NK-92 (cell line): ENCODE measurements around the gene CALML4.
"Not testable (repeated sequence)": the region's sequence is repeated elsewhere in the genome, so short reads cannot be mapped to it uniquely, and the experiment has no call there.

ENCODE experiments used
- DNase-seq: peaks from one replicate; lab custom pipeline; 2025; ENCODE audit not compliant: unreplicated experiment; lab: John Stamatoyannopoulos, UW

Gene CALML4

GRCh38 chr15:68192804-68193486 lies 12.2 kb downstream of the CALML4 start:
- DNase-seq = no peak

- no peak for DNase-seq
Observed at GRCh38 chr15:68192117-68192516, 13.0 kb downstream of the CALML4 start.

- DNase-seq = no peak
Observed at GRCh38 chr15:68191555-68191954, 13.6 kb downstream of the CALML4 start.

GRCh38 chr15:68190048-68190447 lies 15.1 kb downstream of the CALML4 start:
- no peak for DNase-seq

GRCh38 chr15:68188647-68189046 lies 16.5 kb downstream of the CALML4 start:
- no peak for DNase-seq

GRCh38 chr15:68187559-68187958 lies 17.6 kb downstream of the CALML4 start:
- no peak for DNase-seq

- DNase-seq = no peak
Observed at GRCh38 chr15:68186671-68187397, 18.3 kb downstream of the CALML4 start.

- no peak for DNase-seq
Observed at GRCh38 chr15:68184616-68185480, 20.3 kb downstream of the CALML4 start.

GRCh38 chr15:68183616-68184315 lies 21.4 kb downstream of the CALML4 start:
- no peak for DNase-seq

- no peak for DNase-seq
Observed at GRCh38 chr15:68177742-68178141, 27.4 kb downstream of the CALML4 start.

- no peak for DNase-seq
Observed at GRCh38 chr15:68176601-68177000, 28.5 kb downstream of the CALML4 start.

GRCh38 chr15:68175526-68175925 lies 29.6 kb downstream of the CALML4 start:
- no peak for DNase-seq

GRCh38 chr15:68173119-68173518 lies 32.0 kb downstream of the CALML4 start:
- DNase-seq = no peak

GRCh38 chr15:68172037-68172436 lies 33.1 kb downstream of the CALML4 start:
- not testable (repeated sequence) for DNase-seq

- no peak for DNase-seq
Observed at GRCh38 chr15:68166847-68167246, 38.3 kb downstream of the CALML4 start.

GRCh38 chr15:68163191-68163590 lies 41.9 kb downstream of the CALML4 start:
- DNase-seq = no peak

- DNase-seq = no peak
Observed at GRCh38 chr15:68158046-68158628, 47.0 kb downstream of the CALML4 start.

- no peak for DNase-seq
Observed at GRCh38 chr15:68157074-68157473, 48.1 kb downstream of the CALML4 start.

GRCh38 chr15:68154923-68155559 lies 50.1 kb downstream of the CALML4 start:
- DNase-seq = no peak

GRCh38 chr15:68152342-68152741 lies 52.8 kb downstream of the CALML4 start:
- no peak for DNase-seq
